CD4-positive, alpha-beta T cell treated with Interleukin-17A for 4 hours (primary cell): Measurements from ENCODE around the gene NOP58.
"Not testable (repeated sequence)": the region's sequence is repeated elsewhere in the genome, so short reads cannot be mapped to it uniquely, and the experiment has no call there.

Source experiments
- DNase-seq: peaks from one replicate; pipeline ENCODE4 v3.0.0-alpha.2; 2020; ENCODE audit warnings: mixed read lengths

NOP58 gene

GRCh38 chr2:202311823-202312388 is 46.3 kb downstream of the NOP58 start:
- no peak for DNase-seq

DNA sequence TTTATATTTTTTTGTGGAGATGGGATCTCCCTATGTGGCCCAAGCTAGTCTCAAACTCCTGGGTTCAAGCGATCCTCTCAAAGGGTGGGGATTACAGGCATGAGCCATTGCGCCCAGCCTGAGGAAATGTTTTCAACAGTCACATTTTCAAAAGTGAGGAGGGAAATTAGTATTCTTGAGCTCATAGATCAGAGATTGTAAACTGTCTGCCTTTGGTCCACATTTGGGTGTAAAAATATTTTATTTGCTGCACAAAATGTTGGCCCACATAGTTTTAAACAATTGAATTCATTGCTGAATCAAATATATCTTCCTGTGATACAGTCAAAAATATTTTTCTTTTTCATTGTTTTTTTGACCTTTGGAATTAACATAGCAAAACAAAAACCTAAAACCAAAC is 48.6 kb downstream of the NOP58 start:
- no peak for DNase-seq

DNA sequence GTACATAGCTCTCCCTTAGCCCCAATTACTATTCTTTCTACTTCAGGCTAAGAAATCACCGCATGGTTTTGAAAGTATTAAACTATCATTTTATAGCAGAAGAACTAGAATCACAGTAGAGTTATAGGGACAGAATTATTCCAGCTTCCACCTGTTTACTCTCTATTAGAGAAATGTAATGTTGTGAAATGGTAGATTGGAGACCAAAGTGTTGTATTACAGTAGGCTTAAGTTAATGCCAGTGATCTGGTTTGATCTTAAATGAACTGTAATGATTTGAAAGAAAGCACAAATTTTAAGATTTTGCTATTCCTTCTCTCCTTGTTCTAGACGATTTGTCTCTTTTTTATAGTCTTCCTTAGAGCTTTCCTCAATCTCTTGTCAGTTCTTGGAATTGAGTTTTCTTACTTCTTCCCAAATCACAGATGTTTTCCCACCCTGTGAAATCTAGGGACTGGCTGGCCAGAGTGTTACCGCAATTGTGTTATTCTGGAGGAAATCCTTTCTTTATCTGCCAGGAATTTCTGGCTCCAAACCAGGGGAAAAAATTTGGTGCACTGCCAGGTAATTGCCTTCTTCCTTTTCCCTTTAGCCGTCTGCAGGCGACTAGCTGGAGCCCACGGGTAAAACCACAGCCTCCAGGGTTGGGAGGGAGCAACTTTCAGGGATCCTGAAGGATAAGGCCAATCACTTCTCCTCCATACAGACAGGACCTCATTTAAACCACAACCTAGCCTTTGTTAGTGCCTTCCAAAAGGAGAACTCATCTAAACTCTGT is 51.7 kb downstream of the NOP58 start:
- no peak for DNase-seq

GRCh38 chr2:202320362-202320761 is 54.8 kb downstream of the NOP58 start:
- DNase-seq: not testable (repeated sequence)

- no peak for DNase-seq
Measured at GRCh38 chr2:202322435-202322834, 56.9 kb downstream of the NOP58 start.

GRCh38 chr2:202327858-202328257 is 62.3 kb downstream of the NOP58 start:
- DNase-seq: no peak

GRCh38 chr2:202335791-202336467 is 70.4 kb downstream of the NOP58 start:
- DNase-seq: no peak

DNA sequence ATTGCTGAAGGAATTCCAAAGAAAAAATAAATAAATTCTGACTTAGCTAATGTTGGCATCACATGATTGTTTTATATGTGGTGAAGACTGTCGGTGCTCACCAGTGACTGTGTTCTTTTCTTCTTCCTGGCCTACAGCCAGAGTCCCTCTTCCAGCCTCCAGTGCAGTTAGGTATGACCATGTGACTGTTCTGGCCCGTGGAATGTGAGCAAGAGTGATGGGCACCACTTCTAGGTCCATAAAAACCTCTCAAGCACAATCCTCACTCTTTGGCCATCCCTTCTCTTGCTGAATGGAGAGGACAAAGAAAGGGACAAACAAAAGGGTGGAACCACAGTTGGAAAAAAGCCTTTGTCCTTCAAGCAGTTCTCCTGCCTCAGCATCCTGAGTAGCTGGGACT is 71.6 kb downstream of the NOP58 start:
- DNase-seq: no peak

DNA sequence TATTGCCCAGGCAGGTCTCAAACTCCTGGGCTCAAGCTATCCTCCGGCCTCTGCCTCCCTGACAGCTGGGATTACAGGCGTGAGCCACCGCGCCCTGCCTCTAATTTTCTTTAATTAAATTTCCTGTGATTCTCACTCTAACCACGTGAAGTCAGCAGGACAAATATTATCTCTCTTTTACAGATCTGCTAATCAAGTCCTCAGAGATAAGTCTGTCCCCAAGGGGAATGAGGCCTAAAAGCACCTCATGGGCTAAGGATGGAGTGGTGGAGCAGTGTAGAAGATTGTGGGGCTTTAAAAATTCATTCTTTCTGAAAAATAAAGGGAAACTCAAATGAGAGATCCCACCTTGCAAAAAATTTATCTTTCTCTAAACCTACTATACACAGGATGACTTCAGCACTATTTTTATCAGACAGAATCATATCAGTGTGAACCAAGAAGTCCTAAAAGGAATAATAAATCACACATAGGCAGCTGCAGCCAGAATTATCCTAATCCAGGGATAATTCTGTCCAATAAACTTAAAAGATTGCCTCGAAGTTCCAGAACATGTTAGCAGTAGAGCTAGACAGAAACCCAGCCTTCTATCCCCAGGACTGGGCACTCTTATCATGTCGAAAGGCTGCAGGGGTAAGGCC is 72.3 kb downstream of the NOP58 start:
- no peak for DNase-seq

DNA sequence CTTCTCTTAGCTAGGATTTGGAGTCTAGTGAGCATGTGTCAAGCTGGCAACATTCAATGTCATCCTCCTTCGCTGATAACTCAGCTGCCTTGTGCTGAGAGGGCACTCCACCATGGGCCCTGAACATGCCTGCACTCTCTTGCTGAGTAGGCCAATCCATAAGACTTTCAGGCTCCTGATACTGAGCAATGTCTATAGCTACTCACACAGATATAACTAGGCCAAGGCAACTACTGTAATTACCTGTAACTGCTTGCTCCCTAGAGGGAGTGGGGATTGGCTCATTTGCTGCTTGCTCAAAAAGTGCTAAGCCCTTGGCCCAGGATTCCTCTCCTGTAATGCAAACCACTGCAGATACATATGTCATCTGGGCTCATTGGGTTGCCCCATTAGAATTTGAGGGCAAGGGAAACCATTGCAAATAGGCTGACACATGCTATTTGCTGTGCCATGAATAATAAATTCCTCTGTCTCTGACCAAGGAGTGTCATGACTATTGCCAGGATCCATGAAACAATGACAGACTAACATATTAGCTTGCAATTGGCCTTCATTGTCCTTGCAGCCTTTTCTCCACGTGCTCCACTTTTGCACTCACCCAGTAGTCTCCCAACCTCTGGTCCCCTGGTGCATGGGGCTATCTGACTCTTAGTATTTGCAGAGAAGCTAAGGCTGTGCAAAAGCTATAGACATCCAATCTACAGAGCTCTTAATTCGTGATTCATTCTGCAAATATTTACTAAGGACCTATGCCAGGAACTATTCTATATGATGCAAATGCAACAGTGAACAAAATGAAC is 73.7 kb downstream of the NOP58 start:
- DNase-seq: no peak

GRCh38 chr2:202344178-202344577 is 78.6 kb downstream of the NOP58 start:
- no peak for DNase-seq

GRCh38 chr2:202346180-202346579 is 80.6 kb downstream of the NOP58 start:
- no peak for DNase-seq
